Peyer's patch (tissue), 4 donors: Measurements from ENCODE around the gene DPCD. TPM values are rescaled to one million over a fixed set of nuclear protein-coding genes. Genes with fewer than 3 reads are reported as not detected.
A peak's percentile ranks its signal among the peaks of the same experiment; 100 is the strongest.

Experiments used
- DNase-seq, 3 donors: peaks; one replicate each; pipeline ENCODE4 v3.0.0-alpha.2; 2017 to 2019
- H3K27ac ChIP-seq, 4 donors: fragments of 200-600 bp; sonication (generic); one replicate each; pipeline ENCODE4 v1.5.1; 2016 to 2019
- H3K27me3 ChIP-seq, 2 donors: fragments of 200-600 bp; sonication (generic); one replicate each; pipeline ENCODE4 v1.5.1; 2019
- H3K36me3 ChIP-seq, 3 donors: fragments of 200-600 bp; sonication (generic); one replicate each; pipeline ENCODE4 v1.5.1; 2016 to 2019
- H3K4me1 ChIP-seq, 4 donors: fragments of 200-600 bp; sonication (generic); one replicate each; pipeline ENCODE4 v1.5.1; 2016 to 2019
- H3K4me3 ChIP-seq, 4 donors: fragments of 200-600 bp; sonication (generic); 1 replicate in 3 of 4; 2 replicates in 1 of 4; pipeline ENCODE4 v1.5.1; 2016 to 2019; ENCODE audit warnings: mild to moderate bottlenecking in 1 of 4
- H3K9me3 ChIP-seq, 4 donors: fragments of 200-600 bp; sonication (generic); one replicate each; pipeline ENCODE4 v1.5.1; 2016 to 2019; ENCODE audit warnings: mild to moderate bottlenecking in 1 of 4
- CTCF ChIP-seq, 6 experiments: fragments of 450-650 bp in 4 of 6; fragments of 200-600 bp in 2 of 6; sonication (generic) in 1 of 6; IDR thresholded peaks; one replicate each; pipeline ENCODE4 v1.5.1; 2017 to 2019; ENCODE audit warnings: antibody characterized with exemption in 6 of 6, mild to moderate bottlenecking in 3 of 6, moderate library complexity in 1 of 6
- POLR2A ChIP-seq, 2 donors: fragments of 450-650 bp; IDR thresholded peaks; one replicate each; pipeline ENCODE4 v1.5.1; 2017; ENCODE audit warnings: antibody characterized with exemption in 2 of 2, mild to moderate bottlenecking in 2 of 2, moderate library complexity in 2 of 2
- total RNA-seq, 4 donors: library from RNA; depleted of rRNA; stranded (reverse); fragments of >200 nt; gene quantifications; one replicate each; pipeline ENCODE4 v1.1.0, GENCODE V29; 2016

The DPCD gene
- total RNA-seq, 4 donors from 2014 or later: 2.3 to 14.0 (median 8.5) TPM

DNA sequence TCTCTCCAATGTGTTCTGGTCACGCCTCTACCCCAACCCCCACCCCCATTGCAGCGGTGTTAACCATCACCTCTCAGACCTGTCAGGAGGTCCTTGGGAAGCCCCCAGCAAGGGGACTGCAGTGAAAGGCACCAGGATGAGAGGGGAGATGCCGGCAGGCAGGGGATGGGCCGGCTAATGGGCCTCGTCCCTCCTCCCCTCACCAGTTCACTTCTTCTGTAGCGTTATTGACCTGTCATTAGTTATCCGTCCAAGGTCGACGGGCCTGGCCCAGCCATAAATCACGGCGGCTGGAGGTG, 18.8 kb upstream of the DPCD start:
- peak overlapping the region in 1 of 4 donors; percentile 62 for H3K4me3 ChIP-seq
- H3K4me1 ChIP-seq: peaks cover 0 to 12% (median 6%) of the 10 kb centered on the region in 4 donors
- no peaks in the 10 kb centered on the region for H3K36me3 ChIP-seq
- peak in 1 of 3 donors; percentile 52 for DNase-seq
- TF ChIP-seq POLR2A (IDR thresholded peaks at IDR 0.05): no peak
- no peak for TF ChIP-seq CTCF (IDR thresholded peaks at IDR 0.05)
- peaks cover 0 to 7% (median 0%) of the 10 kb centered on the region in 4 donors for H3K9me3 ChIP-seq
- no peak overlapping the region for H3K27ac ChIP-seq
- no peaks in the 10 kb centered on the region for H3K27me3 ChIP-seq

GRCh38 chr10:101569622-101570427, 18.3 kb upstream of the DPCD start:
- Histone ChIP-seq H3K4me3 (peak overlapping the region; percentile 36 to 62 (median 55)), H3K4me1 (peaks cover 0 to 12% (median 6%) of the 10 kb centered on the region in 4 donors), H3K27me3 (no peaks in the 10 kb centered on the region), H3K27ac (no peak overlapping the region), H3K9me3 (peaks cover 0 to 7% (median 0%) of the 10 kb centered on the region in 4 donors), H3K36me3 (no peaks in the 10 kb centered on the region)
- TF ChIP-seq POLR2A (IDR thresholded peaks at IDR 0.05) (no peak), CTCF (IDR thresholded peaks at IDR 0.05) (peak; percentile 32 to 98 (median 70))
- DNase-seq: peak; percentile 88 to 91 (median 89)

GRCh38 chr10:101570428-101571270, 17.5 kb upstream of the DPCD start:
- no peaks in the 10 kb centered on the region for H3K27me3 ChIP-seq
- no peaks in the 10 kb centered on the region for H3K36me3 ChIP-seq
- peak in 1 of 3 donors; percentile 53 for DNase-seq
- peaks cover 0 to 7% (median 0%) of the 10 kb centered on the region in 4 donors for H3K9me3 ChIP-seq
- H3K4me1 ChIP-seq: peaks cover 0 to 12% (median 6%) of the 10 kb centered on the region in 4 donors
- TF ChIP-seq POLR2A (IDR thresholded peaks at IDR 0.05) (no peak), CTCF (IDR thresholded peaks at IDR 0.05) (no peak)
- peak overlapping the region; percentile 36 to 62 (median 55) for H3K4me3 ChIP-seq
- H3K27ac ChIP-seq: no peak overlapping the region

DNA sequence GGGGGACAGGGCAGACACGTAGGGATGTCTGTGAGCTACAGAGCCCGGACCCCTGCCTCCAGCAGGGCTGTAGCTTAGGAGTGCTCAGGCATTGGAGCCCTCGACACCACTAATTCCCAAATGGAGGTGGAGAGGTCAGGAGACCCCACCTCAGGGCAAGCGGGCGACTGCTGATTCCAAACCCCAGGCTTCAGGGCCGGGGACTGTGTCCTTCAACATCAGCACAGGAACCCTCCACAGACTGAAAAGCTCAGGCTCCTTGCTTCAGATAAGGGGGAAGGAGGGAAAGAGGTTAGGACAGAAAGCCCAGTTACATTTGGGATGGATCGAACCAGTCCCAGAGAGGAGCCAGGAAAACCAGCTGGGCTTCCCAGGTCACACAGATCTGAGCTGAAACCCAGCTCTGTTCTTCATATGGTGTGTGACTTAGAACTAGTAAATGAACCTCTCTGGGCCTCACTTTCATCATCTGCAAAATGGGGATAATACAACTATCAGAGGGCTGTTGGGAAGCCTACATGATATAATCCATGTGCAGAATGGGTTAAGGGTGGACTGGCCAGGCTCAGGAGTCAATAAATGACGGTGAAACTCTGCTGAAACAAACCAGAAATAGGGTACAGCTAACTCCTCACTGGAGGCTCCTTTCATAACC, 16.7 kb upstream of the DPCD start:
- Histone ChIP-seq H3K27me3 (no peaks in the 10 kb centered on the region), H3K4me1 (peaks cover 0 to 12% (median 6%) of the 10 kb centered on the region in 4 donors), H3K4me3 (no peak overlapping the region), H3K36me3 (no peaks in the 10 kb centered on the region), H3K9me3 (peaks cover 0 to 7% (median 0%) of the 10 kb centered on the region in 4 donors), H3K27ac (no peak overlapping the region)
- no peak for DNase-seq
- TF ChIP-seq POLR2A (IDR thresholded peaks at IDR 0.05) (no peak), CTCF (IDR thresholded peaks at IDR 0.05) (no peak)

GRCh38 chr10:101572126-101572525, 16.0 kb upstream of the DPCD start:
- Histone ChIP-seq H3K4me3 (no peak overlapping the region), H3K27me3 (no peaks in the 10 kb centered on the region), H3K36me3 (no peaks in the 10 kb centered on the region), H3K4me1 (peaks cover 0 to 12% (median 6%) of the 10 kb centered on the region in 4 donors), H3K9me3 (peaks cover 0 to 7% (median 0%) of the 10 kb centered on the region in 4 donors), H3K27ac (no peak overlapping the region)
- TF ChIP-seq CTCF (IDR thresholded peaks at IDR 0.05): no peak
- no peak for TF ChIP-seq POLR2A (IDR thresholded peaks at IDR 0.05)
- no peak for DNase-seq
